Measurements from ENCODE around the gene CNTN4. TPM values are rescaled to one million over a fixed set of nuclear protein-coding genes. Genes with fewer than 3 reads are reported as not detected.

Gene CNTN4
- total RNA-seq, 2 donors from 2014 or later, result 13.0 to 50.1 TPM

GRCh38 chr3:2096216-2096615 is 2.5 kb upstream of the CNTN4 start:
- no peak for DNase-seq

DNA sequence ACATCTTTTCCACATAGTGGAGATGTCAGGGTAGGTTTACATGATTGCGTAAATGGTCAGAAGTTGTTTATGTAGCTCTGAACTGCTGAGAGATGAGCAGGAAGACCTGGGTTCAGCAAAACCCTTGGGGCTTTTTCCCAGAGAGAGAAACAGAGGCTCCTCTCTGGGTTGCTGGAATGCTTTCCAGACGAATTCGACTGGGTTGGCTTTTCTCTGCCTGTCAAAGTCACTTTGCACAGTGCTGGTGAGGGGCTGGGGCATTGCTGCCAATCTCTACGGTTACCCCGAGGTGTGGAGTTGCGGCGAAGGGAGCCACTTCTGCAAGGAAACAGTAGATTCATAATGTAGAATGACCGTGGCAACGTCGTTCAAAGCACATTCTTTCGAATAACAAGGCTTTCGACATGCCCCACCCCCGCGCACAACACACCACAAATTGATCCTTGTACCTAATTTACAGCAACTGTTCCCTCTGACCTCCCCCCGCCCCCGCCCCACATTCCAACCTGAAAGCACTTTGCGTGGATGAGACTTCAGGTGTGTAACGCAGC is 950 bp upstream of the CNTN4 start:
- H3K4me1 ChIP-seq, result peaks cover 7% of the 10 kb centered on the region
- H3K27me3 ChIP-seq, result no peaks in the 10 kb centered on the region
- ATAC-seq, result no peak
- no peaks in the 10 kb centered on the region for H3K36me3 ChIP-seq (replicated peaks in 1 of 2; ENCODE audit: insufficient read depth in 1 of 2, low read depth in 2 of 2)
- no peak overlapping the region for H3K4me3 ChIP-seq
- H3K27ac ChIP-seq, result no peak overlapping the region
- no peak for TF ChIP-seq POLR2A (IDR thresholded peaks at IDR 0.05)
- TF ChIP-seq, protein P1, sequence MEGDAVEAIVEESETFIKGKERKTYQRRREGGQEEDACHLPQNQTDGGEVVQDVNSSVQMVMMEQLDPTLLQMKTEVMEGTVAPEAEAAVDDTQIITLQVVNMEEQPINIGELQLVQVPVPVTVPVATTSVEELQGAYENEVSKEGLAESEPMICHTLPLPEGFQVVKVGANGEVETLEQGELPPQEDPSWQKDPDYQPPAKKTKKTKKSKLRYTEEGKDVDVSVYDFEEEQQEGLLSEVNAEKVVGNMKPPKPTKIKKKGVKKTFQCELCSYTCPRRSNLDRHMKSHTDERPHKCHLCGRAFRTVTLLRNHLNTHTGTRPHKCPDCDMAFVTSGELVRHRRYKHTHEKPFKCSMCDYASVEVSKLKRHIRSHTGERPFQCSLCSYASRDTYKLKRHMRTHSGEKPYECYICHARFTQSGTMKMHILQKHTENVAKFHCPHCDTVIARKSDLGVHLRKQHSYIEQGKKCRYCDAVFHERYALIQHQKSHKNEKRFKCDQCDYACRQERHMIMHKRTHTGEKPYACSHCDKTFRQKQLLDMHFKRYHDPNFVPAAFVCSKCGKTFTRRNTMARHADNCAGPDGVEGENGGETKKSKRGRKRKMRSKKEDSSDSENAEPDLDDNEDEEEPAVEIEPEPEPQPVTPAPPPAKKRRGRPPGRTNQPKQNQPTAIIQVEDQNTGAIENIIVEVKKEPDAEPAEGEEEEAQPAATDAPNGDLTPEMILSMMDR (IDR thresholded peaks at IDR 0.05), result no peak
- DNase-seq, result peak in 1 of 4 donors; percentile 20
- intact Hi-C loops (cut with DNase I), result no loop called here
- H3K9me3 ChIP-seq, result no peaks in the 10 kb centered on the region
- 3 to 5% methylated on average over 9 to 18 of the region's 18 CpGs for WGBS, 2 donors

More at GRCh38 chr3:2096216-2096615, 2.5 kb upstream of the CNTN4 start:
- intact Hi-C loops (cut with DNase I), result no loop called here
- Histone ChIP-seq H3K4me1 (peaks cover 7% of the 10 kb centered on the region), H3K27me3 (no peaks in the 10 kb centered on the region), H3K36me3 (replicated peaks in 1 of 2; ENCODE audit: insufficient read depth in 1 of 2, low read depth in 2 of 2) (no peaks in the 10 kb centered on the region), H3K9me3 (no peaks in the 10 kb centered on the region), H3K4me3 (no peak overlapping the region), H3K27ac (no peak overlapping the region)
- no peak for ATAC-seq
- 3 to 12% methylated on average over 7 of the region's 7 CpGs for WGBS, 2 donors
- TF ChIP-seq, protein P1 (IDR thresholded peaks at IDR 0.05), result no peak
- TF ChIP-seq POLR2A (IDR thresholded peaks at IDR 0.05), result no peak

- peak; percentile 8 to 46 (median 18) for DNase-seq
- H3K4me1 ChIP-seq, result peaks cover 7% of the 10 kb centered on the region
- ATAC-seq, result peak; percentile 43
- peak overlapping the region in 3 of 4 donors; percentile 67 to 71 (median 68) for H3K27ac ChIP-seq
- no peaks in the 10 kb centered on the region for H3K9me3 ChIP-seq
- intact Hi-C loops (cut with DNase I), result no loop called here
- peak overlapping the region; percentile 48 for H3K4me3 ChIP-seq
- H3K27me3 ChIP-seq, result no peaks in the 10 kb centered on the region
- H3K36me3 ChIP-seq (replicated peaks in 1 of 2; ENCODE audit: insufficient read depth in 1 of 2, low read depth in 2 of 2), result no peaks in the 10 kb centered on the region
- WGBS, 2 donors, result 1% methylated on average over 23 to 45 of the region's 58 CpGs
- TF ChIP-seq, protein P1 (IDR thresholded peaks at IDR 0.05), result no peak
- no peak for TF ChIP-seq POLR2A (IDR thresholded peaks at IDR 0.05)
Observed at GRCh38 chr3:2099028-2099671, 484 bp downstream of the CNTN4 start.

DNA sequence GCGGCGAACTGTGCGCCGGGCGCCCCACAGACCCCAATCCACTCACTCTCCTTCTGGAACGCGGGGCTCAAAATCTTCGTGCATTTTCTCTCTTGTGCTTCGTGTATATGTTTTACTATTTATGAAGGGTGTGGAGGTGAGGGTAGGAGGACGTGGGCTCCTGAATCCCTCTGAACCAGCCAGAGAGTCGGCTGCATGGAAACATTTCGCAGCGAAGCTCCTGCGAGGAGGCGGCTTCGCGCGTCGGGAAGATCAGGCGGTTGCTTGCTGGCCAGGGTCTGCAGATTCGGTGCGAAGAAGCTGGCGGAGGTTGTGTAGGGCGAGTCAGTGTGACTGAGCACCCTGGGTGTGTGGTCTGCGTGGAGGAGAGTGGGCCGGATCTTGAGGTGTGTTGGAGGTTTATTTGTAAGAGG is 1.1 kb downstream of the CNTN4 start:
- ATAC-seq (no peak), DNase-seq (peak in 3 of 4 donors; percentile 2 to 25 (median 12))
- TF ChIP-seq, protein P1 (IDR thresholded peaks at IDR 0.05), result no peak
- no peak for TF ChIP-seq POLR2A (IDR thresholded peaks at IDR 0.05)
- Histone ChIP-seq H3K27ac (no peak overlapping the region), H3K36me3 (replicated peaks in 1 of 2; ENCODE audit: insufficient read depth in 1 of 2, low read depth in 2 of 2) (no peaks in the 10 kb centered on the region), H3K27me3 (no peaks in the 10 kb centered on the region), H3K4me3 (peak overlapping the region in 1 of 2 donors; percentile 48), H3K4me1 (peaks cover 7% of the 10 kb centered on the region), H3K9me3 (no peaks in the 10 kb centered on the region)
- 1 to 2% methylated on average over 22 to 26 of the region's 26 CpGs for WGBS, 2 donors
- intact Hi-C loops (cut with DNase I), result no loop called here

Data from body of pancreas (tissue), 4 donors.